Lower leg skin (tissue), 4 donors: Measurements from ENCODE around the gene EIF2S2. TPM values are rescaled to one million over a fixed set of nuclear protein-coding genes. Genes with fewer than 3 reads are reported as not detected.

Source experiments
- DNase-seq, 2 donors: peaks; one replicate each; pipeline ENCODE4 v3.0.0-alpha.2; 2019; ENCODE audit warnings: low spot score in 2 of 2
- H3K4me3 ChIP-seq: fragments of 200-600 bp; sonication (generic); 2 replicates; pipeline ENCODE4 v1.5.1; 2017; ENCODE audit warnings: mild to moderate bottlenecking, low read depth; ENCODE audit not compliant: poor library complexity, severe bottlenecking
- CTCF ChIP-seq, 3 donors: fragments of 450-650 bp; IDR thresholded peaks; one replicate each; pipeline ENCODE4 v1.5.1; 2016; ENCODE audit warnings: antibody characterized with exemption in 3 of 3, mild to moderate bottlenecking in 3 of 3, moderate library complexity in 2 of 3
- POLR2A ChIP-seq, 2 donors: fragments of 450-650 bp; IDR thresholded peaks; one replicate each; pipeline ENCODE4 v1.6.1; 2016 to 2017; ENCODE audit warnings: antibody characterized with exemption in 2 of 2, mild to moderate bottlenecking in 1 of 2, moderate library complexity in 1 of 2
- WGBS, 2 donors: methylation state at CpG; one replicate each; pipeline ENCODE4 v1.1.5; 2018; 5-methylcytosine and 5-hydroxymethylcytosine counted together
- intact Hi-C: fragments of 100-400 bp; cut with DNase I; formaldehyde crosslinking; loops from one replicate; pipeline ENCODE4 v1.15.0; 2023; ENCODE audit warnings: low total_unique reads
- microRNA-seq, 2 donors: library from miRNA; unstranded; fragments of <30 nt; microRNA quantifications; one replicate each; pipeline ENCODE4, GENCODE V29; 2016; ENCODE audit warnings: borderline replicate concordance in 2 of 2, borderline number of aligned reads in 1 of 2
- total RNA-seq, 4 donors: library from RNA; depleted of rRNA; stranded (reverse); fragments of >200 nt; gene quantifications; one replicate each; pipeline ENCODE4 v1.1.0, GENCODE V29; 2016

Gene EIF2S2
- total RNA-seq, 4 donors from 2014 or later, result 28.7 to 46.9 (median 41.7) TPM

DNA sequence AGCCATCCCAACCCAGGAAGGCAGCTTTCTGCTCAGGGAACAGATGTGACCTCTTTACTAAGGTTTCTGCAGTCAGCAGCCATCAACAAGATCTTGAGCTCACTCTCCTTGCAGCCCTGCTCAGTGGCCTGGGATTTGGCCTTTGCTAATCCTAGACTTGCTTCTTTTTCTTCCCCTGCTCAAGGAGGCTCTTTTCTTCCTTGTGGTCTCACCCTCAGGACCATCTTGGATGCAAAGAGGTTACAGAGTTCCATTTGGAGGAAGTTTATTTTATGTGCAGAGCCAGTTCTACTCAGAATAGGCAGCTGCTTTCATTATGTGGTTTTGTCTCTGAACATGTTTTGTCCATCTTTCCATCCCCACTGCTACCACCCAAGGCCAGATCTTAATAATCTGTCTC is 69.0 kb downstream of the EIF2S2 start:
- intact Hi-C loops, result loop anchor here (2.0 kb wide), 1 partner anchor 42 kb away; no protein-coding TSS in a partner anchor
- no peak overlapping the region for H3K4me3 ChIP-seq
- DNase-seq, result no peak
- TF ChIP-seq POLR2A (IDR thresholded peaks at IDR 0.05) (no peak), CTCF (IDR thresholded peaks at IDR 0.05) (no peak)

GRCh38 chr20:34042262-34042661 is 69.8 kb downstream of the EIF2S2 start:
- TF ChIP-seq POLR2A (IDR thresholded peaks at IDR 0.05) (no peak), CTCF (IDR thresholded peaks at IDR 0.05) (no peak)
- DNase-seq, result no peak
- H3K4me3 ChIP-seq, result no peak overlapping the region
- WGBS, 2 donors, result 79 to 85% methylated on average over 4 of the region's 4 CpGs
- intact Hi-C loops, result loop anchor here (2.0 kb wide), 1 partner anchor 41 kb away; no protein-coding TSS in a partner anchor

DNA sequence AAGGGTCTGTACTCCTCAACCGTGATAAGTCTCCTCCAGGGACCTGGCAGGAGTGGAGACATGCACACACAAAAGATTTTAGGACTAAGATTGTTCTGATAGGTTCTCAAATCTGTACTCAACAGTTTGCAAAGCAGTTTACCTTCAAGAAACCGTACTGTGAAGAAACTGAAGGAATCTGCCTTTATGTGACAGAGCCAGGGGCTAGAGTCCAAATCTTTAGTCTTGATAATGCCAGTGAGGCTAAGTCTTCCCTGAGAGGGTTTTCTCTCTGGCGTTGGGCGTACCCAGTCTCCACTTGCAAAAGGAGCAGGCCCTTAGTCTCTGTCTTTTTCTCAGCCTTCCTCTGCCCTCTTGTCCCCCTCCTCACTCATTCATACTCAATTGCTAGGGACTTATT is 70.8 kb downstream of the EIF2S2 start:
- 85 to 88% methylated on average over 4 of the region's 4 CpGs for WGBS, 2 donors
- no peak for DNase-seq
- TF ChIP-seq POLR2A (IDR thresholded peaks at IDR 0.05), result no peak
- no peak for TF ChIP-seq CTCF (IDR thresholded peaks at IDR 0.05)
- intact Hi-C loops, result no loop called here
- H3K4me3 ChIP-seq, result no peak overlapping the region

- no peak for DNase-seq
- TF ChIP-seq POLR2A (IDR thresholded peaks at IDR 0.05), result no peak
- TF ChIP-seq CTCF (IDR thresholded peaks at IDR 0.05), result no peak
- intact Hi-C loops, result no loop called here
- 56 to 68% methylated on average over 9 of the region's 9 CpGs for WGBS, 2 donors
- H3K4me3 ChIP-seq, result no peak overlapping the region
These were observed 71.6 kb downstream of the EIF2S2 start for GRCh38 chr20:34040300-34040995.

Small RNAs within 50 kb of the gene (microRNA-seq; reads per million reads assigned to microRNA genes)
- 0 reads per million in 2 donors for gene MIR4755

Other genes with a start within 250 kb of the EIF2S2 start
- 100 to 1,000 TPM in 1 of 4 donors, 10 to 100 TPM in 3; 92.2 to 113 (median 98.6) TPM for gene RALY, start 118.3 kb downstream of the EIF2S2 start, total RNA-seq
- 1 to 10 TPM in 1 of 4 donors, under 1 TPM in 2, not detected in 1; 0.72 to 2.0 (median 0.83) TPM for gene ASIP, start 129.2 kb upstream of the EIF2S2 start, total RNA-seq
- gene AHCY, start 191.1 kb upstream of the EIF2S2 start, total RNA-seq, result 10 to 100 TPM; 42.2 to 83.3 (median 56.0) TPM